Natural killer cell (primary cell): Measurements from ENCODE around the gene PIGR. TPM values are rescaled to one million over a fixed set of nuclear protein-coding genes. Genes with fewer than 3 reads are reported as not detected.

ENCODE experiments used
- ATAC-seq, 3 donors: fragments of 150-1000 bp in 2 of 3; fragments of 200-7000 bp in 1 of 3; cut with Tn5 transposase; 1 replicate in 1 of 3; 2 replicates in 2 of 3; pipeline ENCODE4 v1.10.0; 2021; ENCODE audit warnings: mild to moderate bottlenecking in 2 of 3, moderate library complexity in 2 of 3
- DNase-seq, 2 donors: peaks; one replicate each; pipeline versions ENCODE4 v3.0.0 to v3.0.0-alpha.2; 2013 to 2021; ENCODE audit warnings: mixed read lengths in 1 of 2
- H3K27ac ChIP-seq: one replicate; pipeline ENCODE4 v1.5.1; 2013; ENCODE audit warnings: mild to moderate bottlenecking, low read length
- H3K27me3 ChIP-seq: one replicate; pipeline ENCODE4 v1.6.1; 2013; ENCODE audit warnings: low read length; ENCODE audit not compliant: control insufficient read depth, insufficient read depth
- H3K36me3 ChIP-seq: one replicate; pipeline ENCODE4 v1.6.1; 2013; ENCODE audit warnings: low read length; ENCODE audit not compliant: control insufficient read depth, insufficient read depth
- H3K4me1 ChIP-seq: one replicate; pipeline ENCODE4 v1.6.1; 2013; ENCODE audit warnings: low read length; ENCODE audit not compliant: control insufficient read depth, insufficient read depth
- H3K4me3 ChIP-seq: one replicate; pipeline ENCODE4 v1.5.1; 2013; ENCODE audit warnings: low read length
- H3K9me3 ChIP-seq: one replicate; pipeline ENCODE4 v1.6.1; 2013; ENCODE audit warnings: low read length; ENCODE audit not compliant: control insufficient read depth, insufficient read depth
- H3K27ac Mint-ChIP-seq, 2 donors: one replicate each; pipeline ENCODE4 v1.8.0; 2022; ENCODE audit warnings: mild to moderate bottlenecking in 2 of 2, mixed read lengths in 2 of 2, moderate library complexity in 1 of 2
- H3K27me3 Mint-ChIP-seq, 2 donors: one replicate each; pipeline ENCODE4 v1.8.0; 2022; ENCODE audit warnings: low read depth in 2 of 2, mixed read lengths in 2 of 2
- H3K36me3 Mint-ChIP-seq: one replicate; pipeline ENCODE4 v1.8.0; 2022; ENCODE audit warnings: mixed read lengths
- H3K4me1 Mint-ChIP-seq, 2 donors: one replicate each; pipeline ENCODE4 v1.8.0; 2022; ENCODE audit warnings: mixed read lengths in 2 of 2
- H3K4me3 Mint-ChIP-seq: one replicate; pipeline ENCODE4 v1.8.0; 2022; ENCODE audit warnings: mild to moderate bottlenecking, moderate library complexity, mixed read lengths
- H3K9me3 Mint-ChIP-seq, 2 donors: one replicate each; pipeline ENCODE4 v1.8.0; 2022; ENCODE audit warnings: mixed read lengths in 2 of 2
- WGBS: methylation state at CpG from one replicate; pipeline ENCODE4 v1.1.7; 2013; ENCODE audit warnings: missing lambda C conversion rate; ENCODE audit not compliant: insufficient coverage; 5-methylcytosine and 5-hydroxymethylcytosine counted together
- intact Hi-C: fragments of 100-400 bp; cut with micrococcal nuclease; formaldehyde crosslinking; loops from one replicate; pipeline ENCODE4 v1.14.2; 2022
- total RNA-seq, 4 donors: library from RNA; stranded (reverse); fragments of 120-200 nt in 1 of 4; gene quantifications; one replicate each; pipeline versions ENCODE4 v1.2.3 to v1.2.4, GENCODE V29; 2013 to 2022
- TF ChIP-seq, protein P1 (sequence below): fragments of 200-600 bp; IDR thresholded peaks from one replicate; pipeline ENCODE4 v1.8.0; 2022; ENCODE audit warnings: antibody characterized with exemption

Gene PIGR
- total RNA-seq, 3 donors from 2014 or later (not counting 1 experiment from before 2014, with no cell fraction given) = 0.38 TPM; not detected in 2

DNA sequence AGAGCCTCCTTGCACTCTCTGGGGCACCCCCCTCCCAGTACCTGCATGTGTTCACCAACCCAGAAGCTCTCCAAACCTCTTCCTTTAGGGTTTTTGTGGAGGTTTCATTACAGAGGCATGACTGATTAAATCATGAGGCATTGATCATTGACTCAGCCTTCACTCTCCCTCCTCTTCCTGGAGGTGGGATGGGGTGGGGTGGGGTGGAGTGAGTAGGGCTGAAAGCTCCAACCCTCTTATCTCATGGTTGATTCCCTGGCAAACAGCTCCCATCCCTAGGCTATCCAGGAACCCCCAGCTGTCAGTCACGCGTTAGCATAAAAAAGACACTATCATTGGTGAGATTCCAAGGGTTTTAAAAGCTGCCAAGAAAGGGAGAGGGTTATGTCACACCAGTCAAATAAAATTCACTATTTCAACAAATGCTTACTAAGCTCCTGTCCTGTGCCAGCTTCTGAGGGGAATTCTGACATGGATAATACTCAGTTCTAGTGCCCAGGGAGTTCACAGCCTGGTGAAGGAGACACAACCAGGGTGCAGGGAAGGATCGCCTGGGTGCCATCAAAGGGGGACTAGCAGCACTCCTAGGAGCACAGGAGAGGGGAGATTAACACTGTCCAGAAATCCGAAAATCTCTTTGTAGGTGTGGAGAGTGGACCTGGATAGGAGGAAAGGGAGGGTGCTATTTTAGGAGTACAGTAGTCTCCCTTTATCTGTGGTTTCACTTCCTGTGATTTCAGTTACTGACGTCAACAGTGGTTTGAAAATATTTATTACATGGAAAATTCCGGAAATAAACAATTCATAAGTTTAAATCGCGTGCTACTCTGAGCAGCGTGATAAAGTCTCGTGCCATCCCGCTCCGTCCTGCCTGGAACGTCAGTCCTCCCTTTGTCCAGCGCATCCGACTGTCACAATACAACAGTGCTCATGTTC is 55.9 kb downstream of the PIGR start:
- intact Hi-C loops = no loop called here
- Histone ChIP-seq H3K27me3 (no peaks in the 10 kb centered on the region), H3K4me1 (peaks cover 5% of the 10 kb centered on the region), H3K9me3 (no peaks in the 10 kb centered on the region), H3K4me3 (no peak overlapping the region), H3K27ac (no peak overlapping the region), H3K36me3 (no peaks in the 10 kb centered on the region)
- DNase-seq = peak in 1 of 2 donors; percentile 45
- Mint-ChIP-seq H3K4me3 (no peak overlapping the region), H3K4me1 (peaks cover 12 to 13% of the 10 kb centered on the region in 2 donors), H3K9me3 (no peaks in the 10 kb centered on the region), H3K27ac (no peak overlapping the region), H3K27me3 (peaks cover 6 to 8% of the 10 kb centered on the region in 2 donors), H3K36me3 (no peaks in the 10 kb centered on the region)
- TF ChIP-seq, protein P1, sequence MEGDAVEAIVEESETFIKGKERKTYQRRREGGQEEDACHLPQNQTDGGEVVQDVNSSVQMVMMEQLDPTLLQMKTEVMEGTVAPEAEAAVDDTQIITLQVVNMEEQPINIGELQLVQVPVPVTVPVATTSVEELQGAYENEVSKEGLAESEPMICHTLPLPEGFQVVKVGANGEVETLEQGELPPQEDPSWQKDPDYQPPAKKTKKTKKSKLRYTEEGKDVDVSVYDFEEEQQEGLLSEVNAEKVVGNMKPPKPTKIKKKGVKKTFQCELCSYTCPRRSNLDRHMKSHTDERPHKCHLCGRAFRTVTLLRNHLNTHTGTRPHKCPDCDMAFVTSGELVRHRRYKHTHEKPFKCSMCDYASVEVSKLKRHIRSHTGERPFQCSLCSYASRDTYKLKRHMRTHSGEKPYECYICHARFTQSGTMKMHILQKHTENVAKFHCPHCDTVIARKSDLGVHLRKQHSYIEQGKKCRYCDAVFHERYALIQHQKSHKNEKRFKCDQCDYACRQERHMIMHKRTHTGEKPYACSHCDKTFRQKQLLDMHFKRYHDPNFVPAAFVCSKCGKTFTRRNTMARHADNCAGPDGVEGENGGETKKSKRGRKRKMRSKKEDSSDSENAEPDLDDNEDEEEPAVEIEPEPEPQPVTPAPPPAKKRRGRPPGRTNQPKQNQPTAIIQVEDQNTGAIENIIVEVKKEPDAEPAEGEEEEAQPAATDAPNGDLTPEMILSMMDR = no peak
- WGBS = 59% methylated on average over 13 of the region's 15 CpGs
- ATAC-seq = peak; percentile 24 to 52 (median 40)

DNA sequence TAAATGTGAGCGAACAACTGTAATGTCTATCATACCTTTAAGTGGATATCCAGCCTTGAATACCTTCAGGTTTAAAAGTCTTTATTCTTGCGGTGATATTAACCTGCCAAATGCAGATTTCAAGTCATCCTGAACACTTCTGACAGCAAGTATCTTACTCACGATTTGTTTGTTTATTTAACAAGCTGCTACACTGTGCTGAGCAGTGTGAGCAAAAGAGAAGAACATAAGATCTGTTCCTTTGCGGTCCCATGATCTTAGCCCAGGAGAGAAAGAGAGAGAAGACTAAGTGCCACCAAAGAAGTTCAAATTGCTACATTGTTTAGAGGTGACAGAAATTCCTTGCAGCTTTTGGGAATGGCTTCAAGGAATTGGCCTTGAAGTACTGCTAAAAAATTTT is 58.6 kb downstream of the PIGR start:
- H3K9me3 Mint-ChIP-seq = no peaks in the 10 kb centered on the region
- H3K27ac ChIP-seq = no peak overlapping the region
- intact Hi-C loops = no loop called here
- no peaks in the 10 kb centered on the region for H3K36me3 ChIP-seq
- no peak overlapping the region for H3K4me3 ChIP-seq
- H3K27ac Mint-ChIP-seq = no peak overlapping the region
- WGBS = 95% methylated on average over 4 of the region's 4 CpGs
- ATAC-seq (no peak), DNase-seq (no peak)
- H3K4me3 Mint-ChIP-seq = no peak overlapping the region
- no peaks in the 10 kb centered on the region for H3K36me3 Mint-ChIP-seq
- H3K4me1 Mint-ChIP-seq = peaks cover 22% of the 10 kb centered on the region in 2 donors
- TF ChIP-seq, protein P1 = no peak
- no peaks in the 10 kb centered on the region for H3K9me3 ChIP-seq
- no peaks in the 10 kb centered on the region for H3K27me3 ChIP-seq
- H3K27me3 Mint-ChIP-seq = peaks cover 3 to 19% of the 10 kb centered on the region in 2 donors
- H3K4me1 ChIP-seq = peaks cover 5% of the 10 kb centered on the region

DNA sequence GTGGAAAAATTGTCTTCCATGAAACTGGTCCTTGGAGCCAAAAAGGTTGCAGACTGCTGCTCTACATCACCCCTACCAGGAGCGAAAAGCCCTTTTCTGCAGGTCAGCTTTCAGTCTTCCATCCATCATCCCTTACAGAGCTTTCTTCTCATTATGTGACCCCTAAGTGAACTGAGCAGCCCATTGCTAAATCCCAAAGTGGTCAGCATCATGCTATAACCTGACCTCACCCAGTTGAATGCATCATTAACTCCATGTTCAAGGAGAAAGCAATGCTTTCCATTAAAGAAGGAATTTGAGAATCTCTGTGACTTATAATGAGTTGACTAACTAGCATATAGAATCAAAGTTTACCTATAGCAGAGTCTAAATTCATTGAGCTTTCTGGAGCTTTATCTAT is 59.4 kb downstream of the PIGR start:
- Mint-ChIP-seq H3K4me1 (peaks cover 22% of the 10 kb centered on the region in 2 donors), H3K4me3 (no peak overlapping the region), H3K27ac (no peak overlapping the region), H3K36me3 (no peaks in the 10 kb centered on the region), H3K9me3 (no peaks in the 10 kb centered on the region), H3K27me3 (peaks cover 3 to 19% of the 10 kb centered on the region in 2 donors)
- intact Hi-C loops = no loop called here
- WGBS = 100% methylated on average over 1 of the region's 1 CpG
- DNase-seq (no peak), ATAC-seq (no peak)
- H3K4me1 ChIP-seq = peaks cover 5% of the 10 kb centered on the region
- no peaks in the 10 kb centered on the region for H3K27me3 ChIP-seq
- no peaks in the 10 kb centered on the region for H3K9me3 ChIP-seq
- no peak overlapping the region for H3K4me3 ChIP-seq
- H3K27ac ChIP-seq = no peak overlapping the region
- H3K36me3 ChIP-seq = no peaks in the 10 kb centered on the region
- TF ChIP-seq, protein P1 = no peak
